IMR-90 (cell line): ENCODE data around the gene ITSN2.

Experiments used
- CEBPB ChIP-seq: IDR thresholded peaks from 2 replicates; pipeline ENCODE4 v1.6.1; 2012; ENCODE audit warnings: low read depth, low read length, improper control_type of control experiment
- CTCF ChIP-seq: conservative IDR thresholded peaks from 2 replicates; pipeline ENCODE4 v1.5.1; 2012; ENCODE audit warnings: mild to moderate bottlenecking, low read depth, low read length, improper control_type of control experiment
- FOS ChIP-seq: fragments of 150-350 bp; IDR thresholded peaks from 2 replicates; pipeline ENCODE4 v1.6.1; 2016; ENCODE audit warnings: low read depth, low read length
- MAFK ChIP-seq: IDR thresholded peaks from 2 replicates; pipeline ENCODE4 v1.6.1; 2012; ENCODE audit warnings: low read depth, low read length, improper control_type of control experiment
- MXI1 ChIP-seq: IDR thresholded peaks from 2 replicates; pipeline ENCODE4 v1.6.1; 2012; ENCODE audit warnings: low read depth, mild to moderate bottlenecking, low read length, moderate library complexity, borderline replicate concordance
- NFE2L2 ChIP-seq: fragments of 150-350 bp; IDR thresholded peaks from 2 replicates; pipeline ENCODE4 v1.6.1; 2016; ENCODE audit warnings: low read depth, mild to moderate bottlenecking, low read length
- POLR2A ChIP-seq: IDR thresholded peaks from 2 replicates; pipeline ENCODE4 v1.6.1; 2012; ENCODE audit warnings: mild to moderate bottlenecking, low read depth, low read length
- RAD21 ChIP-seq: IDR thresholded peaks from 2 replicates; pipeline ENCODE4 v1.6.1; 2012; ENCODE audit warnings: low read length, improper control_type of control experiment
- RFX5 ChIP-seq: IDR thresholded peaks from 2 replicates; pipeline ENCODE4 v1.8.0; 2012; ENCODE audit warnings: low read depth, mild to moderate bottlenecking, low read length, moderate library complexity
- SMC3 ChIP-seq: fragments of 150-350 bp; IDR thresholded peaks from 2 replicates; pipeline ENCODE4 v1.6.1; 2016; ENCODE audit warnings: low read depth, mild to moderate bottlenecking, antibody characterized with exemption, low read length, moderate library complexity
- TF ChIP-seq, protein P1 (sequence below): fragments of 150-350 bp; IDR thresholded peaks from 2 replicates; pipeline ENCODE4 v1.6.1; 2017; ENCODE audit warnings: mild to moderate bottlenecking, antibody characterized with exemption, low read length, low read depth

DNA sequence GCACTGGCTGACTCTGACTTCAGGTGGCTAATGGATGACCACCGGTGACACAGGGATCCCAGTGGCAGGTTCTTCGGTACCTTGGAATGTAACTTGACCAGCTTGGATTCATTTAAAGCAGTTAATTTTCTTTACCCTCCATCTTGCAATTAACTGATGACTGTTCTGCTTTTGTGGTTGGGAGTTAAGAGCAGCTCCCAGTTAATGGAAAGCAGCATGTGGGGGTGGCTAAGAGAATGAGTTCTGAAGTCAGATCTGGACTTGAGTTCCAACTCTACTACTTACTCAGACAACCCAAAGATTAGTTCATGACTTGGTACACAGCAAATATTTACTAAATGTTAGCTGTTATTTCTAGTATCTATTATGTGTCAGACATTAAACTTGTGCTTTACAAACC lies 127.0 kb downstream of the ITSN2 start:
- no peak for TF ChIP-seq CTCF
- TF ChIP-seq RAD21: no peak
- no peak for TF ChIP-seq POLR2A
- TF ChIP-seq NFE2L2: no peak
- no peak for TF ChIP-seq CEBPB
- TF ChIP-seq MAFK: no peak
- no peak for TF ChIP-seq SMC3
- TF ChIP-seq RFX5: no peak
- TF ChIP-seq FOS: no peak
- TF ChIP-seq, protein P1, sequence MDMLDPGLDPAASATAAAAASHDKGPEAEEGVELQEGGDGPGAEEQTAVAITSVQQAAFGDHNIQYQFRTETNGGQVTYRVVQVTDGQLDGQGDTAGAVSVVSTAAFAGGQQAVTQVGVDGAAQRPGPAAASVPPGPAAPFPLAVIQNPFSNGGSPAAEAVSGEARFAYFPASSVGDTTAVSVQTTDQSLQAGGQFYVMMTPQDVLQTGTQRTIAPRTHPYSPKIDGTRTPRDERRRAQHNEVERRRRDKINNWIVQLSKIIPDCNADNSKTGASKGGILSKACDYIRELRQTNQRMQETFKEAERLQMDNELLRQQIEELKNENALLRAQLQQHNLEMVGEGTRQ: no peak
- TF ChIP-seq MXI1: no peak
